Measurements from ENCODE around the gene TNS3.

- no peak for TF ChIP-seq POLR2A (IDR thresholded peaks at IDR 0.05; ENCODE audit: low read depth)
- no peak for TF ChIP-seq EP300 (IDR thresholded peaks at IDR 0.05)
These were observed 298.3 kb downstream of the TNS3 start for GRCh38 chr7:47283497-47284131.
